ENCODE measurements around the gene BRDT.
"Not testable (repeated sequence)": the region's sequence is repeated elsewhere in the genome, so short reads cannot be mapped to it uniquely, and the experiment has no call there.

The BRDT gene

GRCh38 chr1:91981996-91982609, 32.9 kb downstream of the BRDT start:
- no peak for DNase-seq (ENCODE audit: low read depth, low spot score)

DNA sequence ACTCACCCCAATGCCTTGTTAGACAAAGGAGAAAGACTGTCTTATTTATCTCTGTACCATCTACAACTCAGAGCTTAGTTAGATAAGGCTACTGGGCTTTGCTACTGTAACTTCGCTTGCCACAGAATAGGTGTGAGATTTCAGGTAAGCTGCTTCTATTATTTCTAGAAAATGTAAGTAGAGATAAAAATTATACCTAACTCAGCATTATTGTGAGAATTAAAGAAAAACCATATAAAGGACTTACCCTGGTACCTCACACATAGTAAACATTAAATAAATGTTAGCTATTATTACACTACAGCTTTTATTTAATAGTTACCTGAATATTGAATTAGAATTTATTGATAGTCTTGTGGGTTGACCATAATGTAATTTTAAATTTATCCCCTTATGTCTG, 44.1 kb downstream of the BRDT start:
- DNase-seq (ENCODE audit: low read depth, low spot score), result no peak

DNA sequence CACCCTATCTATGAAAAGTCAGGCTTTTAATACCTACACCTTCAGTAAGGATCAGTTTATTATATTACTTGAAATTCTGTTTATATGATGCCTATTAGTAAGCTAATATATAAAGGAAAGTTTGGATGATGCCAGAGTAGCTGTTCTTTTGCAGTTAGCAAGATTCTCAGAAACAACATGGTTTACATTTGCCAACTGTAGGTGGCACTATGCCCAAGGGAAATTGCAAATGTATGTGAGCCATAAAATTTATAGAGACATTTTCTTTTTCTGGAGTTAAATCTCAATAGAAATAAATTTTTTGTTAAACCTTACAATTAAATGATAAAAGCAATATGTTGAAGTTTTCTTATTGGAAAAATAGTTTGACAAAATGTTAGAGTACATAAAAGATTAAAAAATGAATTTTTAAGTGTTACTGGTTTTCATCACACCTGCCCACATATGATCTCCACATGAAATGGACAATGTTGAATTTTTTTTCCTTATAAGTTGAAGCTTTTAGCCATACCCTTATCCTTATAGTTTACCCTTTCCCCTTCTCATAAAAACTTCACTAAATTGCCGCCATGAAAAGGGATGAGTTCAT, 48.5 kb downstream of the BRDT start:
- DNase-seq (ENCODE audit: low read depth, low spot score), result no peak

- DNase-seq (ENCODE audit: low read depth, low spot score), result no peak
These were observed 54.9 kb downstream of the BRDT start for GRCh38 chr1:92004129-92004528.

- DNase-seq (ENCODE audit: low read depth, low spot score), result no peak
These were observed 64.7 kb downstream of the BRDT start for GRCh38 chr1:92013923-92014322.

GRCh38 chr1:92016720-92017316, 67.6 kb downstream of the BRDT start:
- DNase-seq (ENCODE audit: low read depth, low spot score), result no peak

DNA sequence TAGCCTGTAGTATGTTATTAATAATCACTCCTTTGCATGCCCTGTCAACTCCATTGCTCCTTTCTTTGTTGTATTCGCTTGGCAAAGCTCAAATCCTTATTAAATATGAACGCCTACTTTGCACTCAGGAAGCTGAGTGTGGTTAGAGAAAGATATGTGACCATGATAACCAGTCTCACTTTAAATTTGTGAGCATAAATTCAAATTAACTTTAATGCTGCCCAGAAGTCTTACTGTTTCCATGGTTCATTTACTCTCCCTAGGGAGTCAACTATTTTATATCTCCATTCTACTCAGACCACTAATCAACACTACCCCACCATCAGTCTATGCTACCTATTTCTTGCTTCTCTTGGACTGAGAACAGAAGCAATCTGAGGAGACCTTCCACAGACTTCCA, 68.5 kb downstream of the BRDT start:
- DNase-seq (ENCODE audit: low read depth, low spot score), result no peak

GRCh38 chr1:92026042-92026441, 76.8 kb downstream of the BRDT start:
- not testable (repeated sequence) for DNase-seq (ENCODE audit: low read depth, low spot score)

- DNase-seq (ENCODE audit: low read depth, low spot score), result no peak
These were observed 77.6 kb downstream of the BRDT start for GRCh38 chr1:92026806-92027205.

DNA sequence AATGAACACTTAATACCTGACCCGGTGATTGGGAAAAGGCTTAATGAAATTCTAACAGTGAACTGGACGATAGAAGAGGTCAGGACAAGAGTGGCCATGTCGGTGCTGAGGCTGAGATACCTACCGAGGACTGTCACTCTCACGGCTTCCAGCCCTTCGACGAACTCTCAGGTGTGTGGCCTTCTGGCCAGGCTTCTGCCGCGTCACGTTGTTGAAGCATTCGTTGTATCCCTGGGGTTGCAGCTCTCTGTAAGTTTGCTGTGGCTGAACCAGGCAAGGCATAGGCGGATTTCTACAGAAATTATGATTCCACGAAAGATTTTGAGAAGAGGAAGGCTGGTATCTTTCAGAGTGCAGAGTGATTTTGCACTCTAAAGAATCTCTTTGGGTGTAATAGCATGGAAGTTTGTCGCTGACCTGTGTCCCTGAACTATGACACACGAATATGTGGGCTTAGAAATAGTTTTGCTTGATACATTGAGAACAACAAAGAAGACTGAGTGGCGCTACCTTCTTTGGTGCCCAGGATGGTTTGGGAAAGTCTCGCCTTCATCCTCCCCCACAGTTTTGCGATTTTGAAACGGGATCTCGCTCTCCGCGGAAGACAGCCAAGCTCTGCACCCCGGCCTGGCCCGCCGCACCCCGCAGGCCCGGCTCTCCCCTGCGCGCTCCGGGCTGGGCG, 80.2 kb downstream of the BRDT start:
- DNase-seq (ENCODE audit: low read depth, low spot score), result no peak

DNA sequence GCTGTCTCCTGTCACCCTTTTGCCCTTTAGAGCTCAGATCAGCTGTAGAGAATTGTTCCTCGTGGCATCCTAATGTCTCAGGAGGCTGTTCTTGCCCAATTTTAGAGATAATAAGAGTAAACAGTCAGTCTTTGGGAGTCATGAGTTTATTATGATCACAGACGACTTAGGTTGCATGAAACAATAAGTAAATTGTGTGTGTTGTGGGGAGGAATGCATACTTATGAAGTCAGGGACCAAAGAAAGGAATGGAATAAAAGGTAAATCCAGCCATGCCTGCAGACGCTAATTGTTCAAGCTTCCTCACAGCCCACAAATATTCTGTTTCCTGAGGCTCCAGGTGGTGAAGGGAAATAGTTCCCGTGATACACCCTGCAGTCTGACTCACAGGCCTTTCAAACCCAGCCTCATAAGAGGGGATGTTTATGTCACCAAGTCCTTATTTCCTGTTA, 81.5 kb downstream of the BRDT start:
- no peak for DNase-seq (ENCODE audit: low read depth, low spot score)

DNA sequence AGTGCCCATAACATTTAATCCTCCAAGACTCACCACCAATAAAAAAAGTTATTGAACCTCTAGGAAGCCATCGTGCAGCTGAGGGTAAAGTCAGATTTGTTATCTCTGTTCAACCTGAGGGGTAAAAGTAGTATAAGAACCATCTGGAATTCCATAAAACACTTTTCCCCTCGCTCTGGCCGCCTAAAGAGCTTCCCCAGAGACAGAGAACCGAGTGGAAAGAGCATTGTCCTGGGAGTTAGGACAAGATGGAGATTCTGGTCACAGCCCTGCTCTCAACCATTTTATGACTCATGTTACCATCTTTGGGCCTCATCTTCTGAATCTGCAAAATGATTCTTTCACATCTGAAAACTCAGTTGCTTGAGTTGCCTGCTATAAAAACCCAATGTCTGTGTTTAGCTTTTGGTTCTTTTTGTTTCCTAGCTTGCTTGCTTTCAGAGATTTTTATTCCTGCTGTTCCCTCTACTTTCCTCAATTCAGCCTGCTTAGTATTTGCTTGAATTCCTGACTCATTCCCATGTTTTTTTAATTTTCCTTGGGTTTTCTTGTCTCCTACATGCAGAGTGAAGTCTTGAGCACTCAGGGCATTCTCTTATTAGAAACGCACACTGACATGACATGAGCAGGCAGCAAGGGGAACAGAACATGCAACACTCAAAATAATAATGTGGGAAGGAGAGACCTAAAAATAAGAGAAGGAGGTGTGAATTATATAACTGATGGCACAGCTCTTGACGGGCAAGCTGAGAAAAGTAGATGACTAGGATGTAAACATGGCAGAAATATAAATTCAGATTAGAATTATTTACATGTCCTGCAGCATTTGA, 82.3 kb downstream of the BRDT start:
- no peak for DNase-seq (ENCODE audit: low read depth, low spot score)

- no peak for DNase-seq (ENCODE audit: low read depth, low spot score)
These were observed 88.2 kb downstream of the BRDT start for GRCh38 chr1:92037400-92037799.

DNA sequence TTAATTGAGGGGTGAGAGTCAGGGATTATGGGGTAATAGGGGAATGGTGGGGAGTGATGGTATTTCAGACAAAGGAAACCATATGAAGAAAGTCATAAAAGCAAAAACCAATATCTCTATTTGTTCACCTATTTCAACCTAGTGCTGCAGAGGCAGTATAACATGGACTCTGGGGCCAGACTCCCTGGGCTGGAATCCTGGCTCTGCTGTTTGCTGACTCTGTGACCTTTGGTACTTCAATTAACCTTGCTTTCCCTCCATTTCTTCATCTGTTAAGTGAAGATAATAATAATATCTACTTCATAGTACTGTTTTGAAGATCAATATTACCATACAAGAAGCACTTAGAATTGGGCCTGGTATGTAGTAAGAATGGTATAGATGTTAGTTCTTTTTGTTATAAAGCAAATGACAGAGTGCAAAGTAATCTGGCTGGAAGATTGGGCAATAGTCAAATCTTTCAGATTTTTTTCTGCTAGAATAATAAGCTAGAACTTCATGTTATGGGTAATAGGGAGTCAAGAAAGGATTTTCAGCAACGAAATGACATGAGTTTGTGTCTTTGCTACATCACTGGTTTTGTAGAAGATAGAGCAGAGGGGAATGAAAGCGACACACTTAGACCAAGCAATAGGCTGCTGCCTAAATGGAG, 89.6 kb downstream of the BRDT start:
- DNase-seq (ENCODE audit: low read depth, low spot score), result no peak

- DNase-seq (ENCODE audit: low read depth, low spot score), result no peak
These were observed 91.8 kb downstream of the BRDT start for GRCh38 chr1:92040971-92041370.

- no peak for DNase-seq (ENCODE audit: low read depth, low spot score)
These were observed 94.4 kb downstream of the BRDT start for GRCh38 chr1:92043621-92044020.

GRCh38 chr1:92045766-92046495, 96.7 kb downstream of the BRDT start:
- DNase-seq (ENCODE audit: low read depth, low spot score), result no peak

DNA sequence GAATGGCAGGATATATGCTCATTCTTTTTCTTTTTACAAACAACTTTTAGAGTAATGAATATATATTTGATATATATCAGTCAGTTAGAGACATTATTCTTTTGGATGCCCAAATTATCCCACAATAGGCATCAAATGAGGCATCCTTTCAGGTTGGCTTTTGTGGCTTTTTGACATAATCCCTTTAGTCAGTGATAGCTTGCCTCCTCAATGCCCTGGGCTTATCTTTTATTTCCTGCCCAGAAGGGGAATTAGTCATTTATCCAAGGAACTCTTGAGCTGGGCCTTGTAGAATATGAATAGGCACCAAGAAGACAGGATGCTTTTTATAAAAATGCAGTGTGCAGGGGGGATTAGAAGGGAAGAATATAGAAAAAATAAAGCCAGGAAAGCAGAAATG, 102.7 kb downstream of the BRDT start:
- no peak for DNase-seq (ENCODE audit: low read depth, low spot score)
